ENCODE data around the gene DNM1L.

- TF ChIP-seq YY1 (IDR thresholded peaks at IDR 0.05; ENCODE audit: low read depth) (no peak), TAF1 (IDR thresholded peaks at IDR 0.05; ENCODE audit: borderline replicate concordance, low read depth, low read length) (no peak), CTCF (IDR thresholded peaks at IDR 0.05) (no peak), RAD21 (IDR thresholded peaks at IDR 0.05; ENCODE audit: low read length) (no peak), ZBTB33 (IDR thresholded peaks at IDR 0.05; ENCODE audit: borderline replicate concordance, low read depth) (no peak), EP300 (IDR thresholded peaks at IDR 0.05; ENCODE audit: borderline replicate concordance in 1 of 2, low read depth in 1 of 2, low read length in 1 of 2) (no peak), FOSL2 (IDR thresholded peaks at IDR 0.05; ENCODE audit: borderline replicate concordance, low read depth) (no peak), EZH2phosphoT487 (IDR thresholded peaks at IDR 0.05; ENCODE audit: borderline replicate concordance, low read depth) (no peak)
Observed at GRCh38 chr12:32644431-32644830, 34.7 kb upstream of the DNM1L start.

All from SK-N-SH (cell line).